ENCODE results near the gene NCOA3. TPM values are rescaled to one million over a fixed set of nuclear protein-coding genes. Genes with fewer than 3 reads are reported as not detected.

NCOA3 gene
- polyA plus RNA-seq, 3 donors: 13.5 to 21.8 (median 21.3) TPM

- DNase-seq: no peak
- Histone ChIP-seq H3K9me3 (replicated peaks in 1 of 2; ENCODE audit: control insufficient read depth in 1 of 2, insufficient read depth in 1 of 2, low read length in 2 of 2) (no peaks in the 10 kb centered on the region), H3K4me2 (replicated peaks; ENCODE audit: extremely low read depth, low read length, poor library complexity, severe bottlenecking) (no peak overlapping the region), H3K9ac (ENCODE audit: insufficient read depth, low read length, poor library complexity, severe bottlenecking) (no peak overlapping the region), H4K20me1 (ENCODE audit: insufficient read depth, low read length) (peaks cover 99% of the 10 kb centered on the region), H3K27me3 (ENCODE audit: control insufficient read depth in 2 of 2, insufficient read depth in 2 of 2, low read length in 2 of 2) (no peaks in the 10 kb centered on the region), H3K4me1 (ENCODE audit: control insufficient read depth in 1 of 2, insufficient read depth in 2 of 2, low read length in 2 of 2) (peaks cover 23 to 24% of the 10 kb centered on the region in 2 donors), H3K27ac (ENCODE audit: low read depth in 1 of 2, low read length in 2 of 2) (no peak overlapping the region), H3K79me2 (ENCODE audit: insufficient read depth, low read length) (peaks cover 97% of the 10 kb centered on the region), H2AFZ (ENCODE audit: insufficient read depth, low read depth, low read length, poor library complexity, severe bottlenecking) (no peak overlapping the region), H3K4me3 (replicated peaks in 1 of 3; ENCODE audit: low read depth in 2 of 3, low read length in 3 of 3) (no peak overlapping the region), H3K36me3 (replicated peaks in 1 of 2; ENCODE audit: control insufficient read depth in 1 of 2, insufficient read depth in 2 of 2, low read length in 2 of 2) (no peaks in the 10 kb centered on the region)
- intact Hi-C loops (cut with micrococcal nuclease): no loop called here
- Mint-ChIP-seq H3K4me1 (peaks cover 28% of the 10 kb centered on the region), H3K27me3 (ENCODE audit: low read depth in 3 of 3) (no peaks in the 10 kb centered on the region), H3K9me3 (peaks cover 0 to 1% (median 0%) of the 10 kb centered on the region in 7 donors), H3K27ac (no peak overlapping the region), H3K36me3 (peaks cover 7 to 17% of the 10 kb centered on the region in 2 donors), H3K4me3 (no peak overlapping the region)
- WGBS (ENCODE audit: insufficient coverage): no CpG with 5 or more reads among the region's 3 CpGs
- TF ChIP-seq CTCF (IDR thresholded peaks at IDR 0.05): no peak
Measured at GRCh38 chr20:47533518-47534062, 31.9 kb downstream of the NCOA3 start.

- Histone ChIP-seq H2AFZ (ENCODE audit: insufficient read depth, low read depth, low read length, poor library complexity, severe bottlenecking) (no peak overlapping the region), H3K9ac (ENCODE audit: insufficient read depth, low read length, poor library complexity, severe bottlenecking) (no peak overlapping the region), H3K36me3 (replicated peaks in 1 of 2; ENCODE audit: control insufficient read depth in 1 of 2, insufficient read depth in 2 of 2, low read length in 2 of 2) (no peaks in the 10 kb centered on the region), H3K4me2 (replicated peaks; ENCODE audit: extremely low read depth, low read length, poor library complexity, severe bottlenecking) (no peak overlapping the region), H3K9me3 (replicated peaks in 1 of 2; ENCODE audit: control insufficient read depth in 1 of 2, insufficient read depth in 1 of 2, low read length in 2 of 2) (no peaks in the 10 kb centered on the region), H3K27ac (ENCODE audit: low read depth in 1 of 2, low read length in 2 of 2) (no peak overlapping the region), H4K20me1 (ENCODE audit: insufficient read depth, low read length) (peaks cover 100% of the 10 kb centered on the region), H3K79me2 (ENCODE audit: insufficient read depth, low read length) (peaks cover 97% of the 10 kb centered on the region), H3K4me1 (ENCODE audit: control insufficient read depth in 1 of 2, insufficient read depth in 2 of 2, low read length in 2 of 2) (peaks cover 23 to 24% of the 10 kb centered on the region in 2 donors), H3K27me3 (ENCODE audit: control insufficient read depth in 2 of 2, insufficient read depth in 2 of 2, low read length in 2 of 2) (no peaks in the 10 kb centered on the region), H3K4me3 (replicated peaks in 1 of 3; ENCODE audit: low read depth in 2 of 3, low read length in 3 of 3) (no peak overlapping the region)
- Mint-ChIP-seq H3K4me3 (no peak overlapping the region), H3K27me3 (ENCODE audit: low read depth in 3 of 3) (no peaks in the 10 kb centered on the region), H3K27ac (peak overlapping the region in 1 of 7 donors; percentile 41), H3K4me1 (peaks cover 32% of the 10 kb centered on the region), H3K9me3 (peaks cover 0 to 1% (median 0%) of the 10 kb centered on the region in 7 donors), H3K36me3 (peaks cover 7 to 21% of the 10 kb centered on the region in 2 donors)
- no CpG with 5 or more reads among the region's 5 CpGs for WGBS (ENCODE audit: insufficient coverage)
- no peak for DNase-seq
- intact Hi-C loops (cut with micrococcal nuclease): no loop called here
- TF ChIP-seq CTCF (IDR thresholded peaks at IDR 0.05): no peak
Measured at GRCh38 chr20:47534405-47534804, 32.7 kb downstream of the NCOA3 start.

Measured in CD14-positive monocyte (primary cell).